Stimulated activated naive CD8-positive, alpha-beta T cell treated with anti-CD3 and anti-CD28 coated beads, Interleukin-15, Interleukin-2, amounts not matched to agents 100 U/mL and 50 U/mL, for 24 hours (primary cell): Measurements from ENCODE around the gene MYL5.
A peak's percentile ranks its signal among the peaks of the same experiment; 100 is the strongest.
"Not testable (repeated sequence)": the region's sequence is repeated elsewhere in the genome, so short reads cannot be mapped to it uniquely, and the experiment has no call there.

Experiments used
- ATAC-seq: fragments of 150-1000 bp; cut with Tn5 transposase; one replicate; pipeline ENCODE4 v1.10.0; 2021
- DNase-seq: peaks from one replicate; pipeline ENCODE4 v3.0.0; 2021

Gene MYL5

GRCh38 chr4:687048-687970, 13.0 kb downstream of the MYL5 start:
- ATAC-seq: no peak
- DNase-seq: no peak

GRCh38 chr4:687971-688853, 13.9 kb downstream of the MYL5 start:
- ATAC-seq (no peak), DNase-seq (no peak)

- ATAC-seq (no peak), DNase-seq (no peak)
Measured at GRCh38 chr4:688854-689681, 14.7 kb downstream of the MYL5 start, which contains the start of gene SLC49A3. SLC49A3 (minus strand) TSS chr4:689151; CDS start chr4:689127, 24 bp downstream.

GRCh38 chr4:689723-690122, 15.4 kb downstream of the MYL5 start:
- ATAC-seq: no peak
- no peak for DNase-seq

GRCh38 chr4:692771-693554, 18.6 kb downstream of the MYL5 start:
- no peak for DNase-seq
- ATAC-seq: no peak

- ATAC-seq, DNase-seq: not testable (repeated sequence)
Measured at GRCh38 chr4:694341-694940, 20.1 kb downstream of the MYL5 start.

- ATAC-seq: no peak
- DNase-seq: no peak
Measured at GRCh38 chr4:699816-700580, 25.7 kb downstream of the MYL5 start.

GRCh38 chr4:700587-701264, 26.4 kb downstream of the MYL5 start:
- DNase-seq: no peak
- no peak for ATAC-seq

GRCh38 chr4:702618-703048, 28.3 kb downstream of the MYL5 start:
- DNase-seq (no peak), ATAC-seq (no peak)

GRCh38 chr4:703336-704197, 29.2 kb downstream of the MYL5 start:
- DNase-seq (no peak), ATAC-seq (no peak)

GRCh38 chr4:704198-704891, 30.0 kb downstream of the MYL5 start:
- DNase-seq: no peak

GRCh38 chr4:704971-705277, 30.6 kb downstream of the MYL5 start:
- no peak for ATAC-seq
- DNase-seq: no peak

More at GRCh38 chr4:704198-704891, 30.0 kb downstream of the MYL5 start:
- ATAC-seq: no peak

- peak; percentile 98 for ATAC-seq
- DNase-seq: peak; percentile 99
Measured at GRCh38 chr4:705278-706082, 31.1 kb downstream of the MYL5 start, which contains the start of gene PCGF3. PCGF3 (plus strand) TSS chr4:705832; CDS start chr4:733681, 27,849 bp downstream.

- ATAC-seq, DNase-seq: not testable (repeated sequence)
Measured at GRCh38 chr4:706083-706633, 31.8 kb downstream of the MYL5 start.

- DNase-seq: no peak
- no peak for ATAC-seq
Measured at GRCh38 chr4:706834-707598, 32.7 kb downstream of the MYL5 start.
